Adrenal gland (tissue), 12 donors: ENCODE measurements around the gene PMPCA. TPM values are rescaled to one million over a fixed set of nuclear protein-coding genes. Genes with fewer than 3 reads are reported as not detected.

Experiments used
- DNase-seq, 7 donors: peaks; one replicate each; pipeline ENCODE4 v3.0.0-alpha.2; 2019 to 2020
- H3K27ac ChIP-seq, 5 donors: fragments of 200-600 bp; sonication (generic) in 4 of 5; 1 replicate in 3 of 5; 2 replicates in 2 of 5; pipeline versions ENCODE4 v1.5.1 to v1.8.0; 2016 to 2020; ENCODE audit warnings: mild to moderate bottlenecking in 1 of 5
- H3K27me3 ChIP-seq: fragments of 200-600 bp; 2 replicates; pipeline ENCODE4 v1.8.0; 2021
- H3K36me3 ChIP-seq, 2 donors: fragments of 200-600 bp; replicated peaks in 1 of 2; 1 replicate in 1 of 2; 2 replicates in 1 of 2; pipeline versions ENCODE4 v1.5.1 to v1.8.0; 2018 to 2022
- H3K4me1 ChIP-seq, 2 donors: fragments of 200-600 bp; replicated peaks in 1 of 2; 1 replicate in 1 of 2; 2 replicates in 1 of 2; pipeline versions ENCODE4 v1.5.1 to v1.8.0; 2018 to 2021
- H3K4me3 ChIP-seq, 4 donors: fragments of 200-600 bp; sonication (generic) in 3 of 4; one replicate each; pipeline ENCODE4 v1.5.1; 2016 to 2018
- H3K9me3 ChIP-seq, 3 donors: fragments of 200-600 bp; sonication (generic) in 1 of 3; replicated peaks in 1 of 3; 1 replicate in 2 of 3; 2 replicates in 1 of 3; pipeline versions ENCODE4 v1.5.1 to v1.8.0; 2016 to 2021
- POLR2A ChIP-seq, 2 donors: fragments of 450-650 bp; IDR thresholded peaks; one replicate each; pipeline ENCODE4 v1.6.1; 2017; ENCODE audit warnings: antibody characterized with exemption in 2 of 2, mild to moderate bottlenecking in 2 of 2, moderate library complexity in 1 of 2
- WGBS, 4 donors: extraction: QIAGEN DNeasy Blood & Tissue Kit in 2 of 4; methylation state at CpG; one replicate each; pipeline versions ENCODE4 v1.1.5 to v1.1.7; 2013 to 2017; 5-methylcytosine and 5-hydroxymethylcytosine counted together
- intact Hi-C, 2 donors: fragments of 100-400 bp; cut with DNase I; formaldehyde crosslinking; loops; one replicate each; pipeline versions ENCODE4 v1.14.1 to v1.15.0; 2022 to 2023
- polyA plus RNA-seq, 3 donors: library from polyadenylated mRNA; stranded (reverse); fragments of 200-250 nt in 2 of 3; fragments of 350-450 nt in 1 of 3; fragmentation: Illumina TruSeq in 1 of 3; extraction: RNeasy Lipid Tissue Mini Kit (QIAGEN cat#74804) in 1 of 3; gene quantifications; one replicate each; pipeline ENCODE4 v1.2.3, GENCODE V29; 2013 to 2014
- total RNA-seq, 9 donors: library from RNA; depleted of rRNA in 4 of 9; stranded (reverse); fragments of >200 nt in 4 of 9; fragments of 120-200 nt in 1 of 9; fragmentation: NEBNext Ultra II Directional in 1 of 9; extraction: Animal tissue kit (Norgen Biotek cat#: 25700) in 1 of 9; gene quantifications; one replicate each; pipeline versions ENCODE4 v1.1.0 to v1.2.4, GENCODE V29; 2013 to 2023
- TF ChIP-seq, protein P1 (sequence below), 6 experiments: fragments of 450-650 bp in 4 of 6; fragments of 200-600 bp in 2 of 6; sonication (generic) in 1 of 6; IDR thresholded peaks; 1 replicate in 5 of 6; 2 replicates in 1 of 6; pipeline versions ENCODE4 v1.5.1 to v1.8.0; 2016 to 2021; ENCODE audit warnings: antibody characterized with exemption in 6 of 6, mild to moderate bottlenecking in 2 of 6, moderate library complexity in 1 of 6
- donor health status: healthy with polysubstance abuse.
- donor health status: Bipolar disorder and iron deficiency.
- donor health status: DM: yes; HTN: yes; CAD: no.
- donor health status: DM: no; HTN: no; CAD: no.
- donor health status: DM: no; HTN: no; CAD: no.
- donor health status: DM: yes; HTN: yes; CAD: no.

The PMPCA gene
- total and polyA plus RNA-seq, 12 donors = 43.4 to 138 (median 81.6) TPM

DNA sequence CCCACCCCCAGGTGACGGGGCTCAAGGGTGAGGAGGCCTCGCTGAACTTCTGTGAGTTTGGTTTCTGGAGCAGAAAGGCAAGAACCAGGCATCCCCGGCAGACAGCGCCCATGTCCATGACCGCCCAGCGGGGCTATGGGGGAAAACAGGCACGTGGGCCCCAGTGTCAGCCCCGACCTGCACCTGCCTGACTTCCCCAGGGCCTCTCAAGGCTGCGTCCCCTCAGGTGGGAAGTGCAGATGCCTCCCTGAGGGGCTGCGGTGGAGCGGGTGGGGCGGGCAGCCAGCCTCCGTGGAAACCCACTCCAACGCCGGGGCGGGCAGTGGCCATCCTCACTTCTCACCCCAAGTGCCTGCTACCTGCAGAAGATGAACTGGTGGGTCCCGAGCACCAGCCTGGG lies 30.1 kb upstream of the PMPCA start:
- H3K4me1 ChIP-seq = no peaks in the 10 kb centered on the region
- no peaks in the 10 kb centered on the region for H3K9me3 ChIP-seq
- TF ChIP-seq, protein P1, sequence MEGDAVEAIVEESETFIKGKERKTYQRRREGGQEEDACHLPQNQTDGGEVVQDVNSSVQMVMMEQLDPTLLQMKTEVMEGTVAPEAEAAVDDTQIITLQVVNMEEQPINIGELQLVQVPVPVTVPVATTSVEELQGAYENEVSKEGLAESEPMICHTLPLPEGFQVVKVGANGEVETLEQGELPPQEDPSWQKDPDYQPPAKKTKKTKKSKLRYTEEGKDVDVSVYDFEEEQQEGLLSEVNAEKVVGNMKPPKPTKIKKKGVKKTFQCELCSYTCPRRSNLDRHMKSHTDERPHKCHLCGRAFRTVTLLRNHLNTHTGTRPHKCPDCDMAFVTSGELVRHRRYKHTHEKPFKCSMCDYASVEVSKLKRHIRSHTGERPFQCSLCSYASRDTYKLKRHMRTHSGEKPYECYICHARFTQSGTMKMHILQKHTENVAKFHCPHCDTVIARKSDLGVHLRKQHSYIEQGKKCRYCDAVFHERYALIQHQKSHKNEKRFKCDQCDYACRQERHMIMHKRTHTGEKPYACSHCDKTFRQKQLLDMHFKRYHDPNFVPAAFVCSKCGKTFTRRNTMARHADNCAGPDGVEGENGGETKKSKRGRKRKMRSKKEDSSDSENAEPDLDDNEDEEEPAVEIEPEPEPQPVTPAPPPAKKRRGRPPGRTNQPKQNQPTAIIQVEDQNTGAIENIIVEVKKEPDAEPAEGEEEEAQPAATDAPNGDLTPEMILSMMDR (IDR thresholded peaks at IDR 0.05) = no peak
- no peak for TF ChIP-seq POLR2A (IDR thresholded peaks at IDR 0.05)
- peaks cover 0 to 49% of the 10 kb centered on the region in 2 donors for H3K36me3 ChIP-seq
- no peak overlapping the region for H3K4me3 ChIP-seq
- H3K27ac ChIP-seq = no peak overlapping the region
- intact Hi-C loops = no loop called here
- no peaks in the 10 kb centered on the region for H3K27me3 ChIP-seq
- DNase-seq = no peak
- WGBS, 4 donors = 87 to 96% (median 95%) methylated on average over 15 to 17 of the region's 17 CpGs; no CpG with 5 or more reads in 1 of the 4 donors

DNA sequence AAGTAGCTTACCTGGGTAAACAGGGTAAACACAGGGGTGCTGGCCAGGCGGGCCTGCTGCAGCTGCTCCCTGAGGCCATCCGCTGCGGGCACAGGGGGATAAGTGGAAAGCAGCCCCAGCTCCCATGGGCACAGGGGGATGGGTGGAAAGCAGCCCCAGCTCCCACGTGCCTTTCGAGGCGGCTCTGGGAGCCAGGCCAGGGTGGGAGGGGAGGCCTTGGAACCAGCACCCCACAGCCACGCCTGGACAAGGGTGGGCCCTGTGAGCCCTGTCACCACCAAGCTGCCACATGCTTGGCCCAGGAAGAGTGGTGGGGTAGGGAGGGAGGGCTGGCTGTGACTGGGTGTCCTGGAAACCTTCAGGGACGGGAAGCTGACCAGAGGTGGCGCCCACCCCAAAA lies 29.1 kb upstream of the PMPCA start:
- Histone ChIP-seq H3K27me3 (no peaks in the 10 kb centered on the region), H3K36me3 (peaks cover 0 to 49% of the 10 kb centered on the region in 2 donors), H3K9me3 (no peaks in the 10 kb centered on the region), H3K27ac (no peak overlapping the region), H3K4me3 (no peak overlapping the region), H3K4me1 (no peaks in the 10 kb centered on the region)
- WGBS, 4 donors = 81 to 93% (median 85%) methylated on average over 5 to 9 of the region's 9 CpGs
- TF ChIP-seq, protein P1 (IDR thresholded peaks at IDR 0.05) = no peak
- intact Hi-C loops = no loop called here
- no peak for DNase-seq

DNA sequence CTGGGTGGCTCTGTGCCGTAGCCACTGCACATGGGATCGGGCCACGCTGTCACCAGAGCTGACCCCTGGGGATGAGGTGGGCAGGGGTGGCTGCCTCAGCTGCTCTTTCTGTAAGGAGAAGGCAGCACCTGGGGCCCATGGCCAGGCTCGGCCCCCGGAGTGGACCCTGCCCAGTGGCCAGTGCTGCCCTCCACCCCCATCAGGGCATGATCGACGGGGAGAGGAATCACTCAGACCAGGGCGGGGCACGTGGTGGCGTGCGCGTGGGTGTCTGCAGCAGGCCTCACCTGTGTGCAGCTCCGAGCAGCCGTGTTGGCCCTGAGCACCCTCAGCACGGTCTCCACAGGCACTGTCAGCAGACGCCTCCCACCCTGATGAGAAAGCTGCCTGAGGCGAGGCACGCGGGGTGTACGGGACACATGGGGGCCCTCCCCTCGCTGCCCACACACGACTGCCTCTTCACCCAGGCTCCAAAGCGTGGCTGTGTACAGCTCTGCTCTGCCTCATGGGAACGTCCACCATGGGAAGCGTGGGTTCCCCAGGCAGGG lies 28.4 kb upstream of the PMPCA start:
- WGBS, 4 donors = 80 to 93% (median 90%) methylated on average over 1 to 25 of the region's 25 CpGs
- intact Hi-C loops = no loop called here
- no peak overlapping the region for H3K4me3 ChIP-seq
- TF ChIP-seq, protein P1 (IDR thresholded peaks at IDR 0.05) = no peak
- no peak for TF ChIP-seq POLR2A (IDR thresholded peaks at IDR 0.05)
- H3K36me3 ChIP-seq = peaks cover 0 to 52% of the 10 kb centered on the region in 2 donors
- H3K4me1 ChIP-seq = no peaks in the 10 kb centered on the region
- no peak for DNase-seq
- H3K9me3 ChIP-seq = no peaks in the 10 kb centered on the region
- no peak overlapping the region for H3K27ac ChIP-seq
- H3K27me3 ChIP-seq = no peaks in the 10 kb centered on the region

DNA sequence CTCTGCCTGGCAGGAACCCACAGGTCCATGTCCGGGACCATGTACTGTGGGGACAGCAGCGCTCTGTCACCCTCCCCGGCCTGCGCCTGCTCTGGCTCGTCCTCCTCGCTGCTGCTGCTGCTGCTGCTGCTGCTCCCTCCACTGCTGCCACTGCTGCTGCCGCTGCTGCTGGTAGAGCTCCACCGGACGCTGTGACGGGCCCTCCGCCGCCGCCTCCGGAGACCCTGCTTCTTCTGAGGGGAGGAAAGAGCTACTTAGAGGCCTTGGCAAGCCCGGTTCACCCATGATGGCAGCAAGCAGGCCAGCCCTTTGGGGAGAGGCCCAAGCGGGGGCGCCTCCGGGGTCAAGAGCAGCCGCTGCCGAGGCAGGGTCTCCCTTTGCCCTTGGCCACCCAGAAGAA lies 27.0 kb upstream of the PMPCA start:
- no peak overlapping the region for H3K27ac ChIP-seq
- peaks cover 0 to 66% of the 10 kb centered on the region in 2 donors for H3K36me3 ChIP-seq
- H3K9me3 ChIP-seq = no peaks in the 10 kb centered on the region
- 96 to 98% (median 98%) methylated on average over 10 to 20 of the region's 20 CpGs for WGBS, 4 donors
- H3K4me1 ChIP-seq = no peaks in the 10 kb centered on the region
- intact Hi-C loops = no loop called here
- no peaks in the 10 kb centered on the region for H3K27me3 ChIP-seq
- no peak overlapping the region for H3K4me3 ChIP-seq
- TF ChIP-seq POLR2A (IDR thresholded peaks at IDR 0.05) = no peak
- TF ChIP-seq, protein P1 (IDR thresholded peaks at IDR 0.05) = no peak
- no peak for DNase-seq
